Central memory CD8-positive, alpha-beta T cell (primary cell): Measurements from ENCODE around the gene SYPL1.

Experiments used
- ATAC-seq: fragments of 150-1000 bp; cut with Tn5 transposase; replicated peaks from 2 replicates; pipeline ENCODE4 v1.10.0; 2022; ENCODE audit warnings: mild to moderate bottlenecking, moderate FRiP score, moderate number of reproducible peaks; ENCODE audit not compliant: poor library complexity, severe bottlenecking; ENCODE audit errors: extremely low read depth
- DNase-seq, 2 donors: peaks; one replicate each; pipeline ENCODE4 v3.0.0; 2021; ENCODE audit warnings: low spot score in 2 of 2
- H3K27ac Mint-ChIP-seq: one replicate; pipeline ENCODE4 v1.8.0; 2022; ENCODE audit warnings: low read depth, mild to moderate bottlenecking, moderate library complexity, mixed read lengths
- H3K27me3 Mint-ChIP-seq: one replicate; pipeline ENCODE4 v1.8.0; 2022; ENCODE audit warnings: mixed read lengths
- H3K36me3 Mint-ChIP-seq: one replicate; pipeline ENCODE4 v1.8.0; 2022; ENCODE audit warnings: mild to moderate bottlenecking, moderate library complexity, mixed read lengths; ENCODE audit not compliant: insufficient read depth
- H3K4me1 Mint-ChIP-seq: one replicate; pipeline ENCODE4 v1.8.0; 2022; ENCODE audit warnings: mixed read lengths
- H3K4me3 Mint-ChIP-seq: one replicate; pipeline ENCODE4 v1.8.0; 2022; ENCODE audit warnings: mild to moderate bottlenecking, moderate library complexity, mixed read lengths
- H3K9me3 Mint-ChIP-seq: one replicate; pipeline ENCODE4 v1.8.0; 2022; ENCODE audit warnings: mixed read lengths

The SYPL1 gene

GRCh38 chr7:106100863-106101629, 11.1 kb downstream of the SYPL1 start:
- H3K27me3 Mint-ChIP-seq, result no peaks in the 10 kb centered on the region
- no peak for DNase-seq

DNA sequence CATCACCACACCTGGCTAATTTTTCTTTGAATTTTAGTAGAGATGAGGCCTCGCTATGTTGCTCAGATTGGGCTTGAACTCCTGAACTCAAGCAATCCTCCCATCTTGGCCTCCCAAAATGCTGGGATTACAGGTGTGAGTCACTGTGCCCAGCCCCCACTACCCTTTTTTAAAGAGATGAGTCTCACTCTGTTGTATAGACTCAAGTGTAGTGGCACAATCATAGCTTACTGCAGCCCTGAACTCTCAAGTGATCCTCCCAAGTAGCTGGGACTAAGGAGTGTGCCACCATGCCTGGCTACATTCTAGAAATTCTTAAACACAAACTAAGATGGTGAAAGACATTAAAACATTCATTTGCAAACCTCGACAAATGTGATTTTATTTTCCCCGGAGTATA, 12.6 kb downstream of the SYPL1 start:
- ATAC-seq (no peak), DNase-seq (no peak)
- H3K9me3 Mint-ChIP-seq, result no peaks in the 10 kb centered on the region
- peaks cover 36% of the 10 kb centered on the region for H3K4me1 Mint-ChIP-seq
- no peak overlapping the region for H3K27ac Mint-ChIP-seq
- H3K36me3 Mint-ChIP-seq, result peaks cover 13% of the 10 kb centered on the region
- no peaks in the 10 kb centered on the region for H3K27me3 Mint-ChIP-seq
- no peak overlapping the region for H3K4me3 Mint-ChIP-seq

More at GRCh38 chr7:106100863-106101629, 11.1 kb downstream of the SYPL1 start:
- Mint-ChIP-seq H3K4me1 (peaks cover 49% of the 10 kb centered on the region), H3K36me3 (peaks cover 10% of the 10 kb centered on the region), H3K27ac (peak overlapping the region; percentile 0), H3K9me3 (no peaks in the 10 kb centered on the region), H3K4me3 (no peak overlapping the region)
- no peak for ATAC-seq

DNA sequence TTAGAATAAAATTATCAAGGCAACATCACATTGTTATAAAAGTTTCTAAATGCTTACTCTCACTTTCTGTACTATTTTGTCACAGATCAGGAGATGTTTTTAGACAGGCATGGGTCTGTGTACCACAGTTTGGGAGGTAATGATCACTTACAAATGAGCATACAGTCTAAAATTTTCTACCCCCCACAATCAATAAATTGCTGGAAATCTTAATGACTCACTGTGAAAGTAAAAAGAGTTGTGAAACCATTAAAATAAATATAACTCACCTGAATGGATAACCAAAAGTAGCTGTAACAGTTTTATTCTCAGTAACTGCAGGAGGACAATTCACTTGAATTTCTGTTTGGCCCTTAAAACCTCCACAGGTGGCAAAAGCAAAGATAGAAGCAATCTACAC, 13.2 kb downstream of the SYPL1 start:
- Mint-ChIP-seq H3K4me1 (peaks cover 33% of the 10 kb centered on the region), H3K36me3 (peaks cover 13% of the 10 kb centered on the region), H3K27ac (peak overlapping the region; percentile 61), H3K27me3 (no peaks in the 10 kb centered on the region), H3K4me3 (no peak overlapping the region), H3K9me3 (no peaks in the 10 kb centered on the region)
- no peak for DNase-seq
- no peak for ATAC-seq

DNA sequence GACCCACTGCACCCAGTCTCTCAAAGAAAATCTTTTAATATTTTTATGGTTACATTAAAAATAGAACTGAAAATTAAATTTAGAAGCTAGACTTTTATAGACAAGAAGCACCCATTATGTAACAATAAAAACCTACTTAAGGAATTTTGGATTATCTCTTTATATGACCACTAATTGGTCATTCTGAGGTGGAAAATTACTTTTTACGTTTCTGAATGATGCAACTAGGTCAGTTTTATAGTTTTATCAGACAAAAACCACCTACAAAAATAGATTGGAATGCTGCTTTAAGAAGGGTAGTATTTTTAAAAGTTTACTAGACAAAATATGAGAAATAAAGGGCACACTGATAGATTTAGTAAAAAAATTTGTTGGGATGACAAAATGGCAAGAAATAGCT, 16.5 kb downstream of the SYPL1 start:
- Mint-ChIP-seq H3K4me1 (peaks cover 14% of the 10 kb centered on the region), H3K36me3 (peaks cover 21% of the 10 kb centered on the region), H3K4me3 (no peak overlapping the region), H3K27ac (no peak overlapping the region), H3K9me3 (no peaks in the 10 kb centered on the region), H3K27me3 (no peaks in the 10 kb centered on the region)
- DNase-seq, result no peak
- no peak for ATAC-seq

GRCh38 chr7:106094780-106095179, 17.3 kb downstream of the SYPL1 start:
- Mint-ChIP-seq H3K27ac (no peak overlapping the region), H3K36me3 (peaks cover 21% of the 10 kb centered on the region), H3K4me1 (peaks cover 9% of the 10 kb centered on the region), H3K9me3 (no peaks in the 10 kb centered on the region), H3K27me3 (no peaks in the 10 kb centered on the region), H3K4me3 (no peak overlapping the region)
- no peak for DNase-seq
- ATAC-seq, result no peak

GRCh38 chr7:106092204-106092603, 19.9 kb downstream of the SYPL1 start:
- no peaks in the 10 kb centered on the region for H3K9me3 Mint-ChIP-seq

GRCh38 chr7:106089647-106090046, 22.5 kb downstream of the SYPL1 start:
- Mint-ChIP-seq H3K9me3 (no peaks in the 10 kb centered on the region), H3K4me3 (no peak overlapping the region), H3K27ac (no peak overlapping the region), H3K36me3 (peaks cover 16% of the 10 kb centered on the region), H3K27me3 (no peaks in the 10 kb centered on the region), H3K4me1 (peaks cover 6% of the 10 kb centered on the region)
- ATAC-seq (no peak), DNase-seq (no peak)

More at GRCh38 chr7:106092204-106092603, 19.9 kb downstream of the SYPL1 start:
- no peak for DNase-seq
- no peak overlapping the region for H3K27ac Mint-ChIP-seq
- no peak overlapping the region for H3K4me3 Mint-ChIP-seq
- no peaks in the 10 kb centered on the region for H3K4me1 Mint-ChIP-seq
- no peaks in the 10 kb centered on the region for H3K27me3 Mint-ChIP-seq
- ATAC-seq, result no peak
- H3K36me3 Mint-ChIP-seq, result peaks cover 23% of the 10 kb centered on the region

DNA sequence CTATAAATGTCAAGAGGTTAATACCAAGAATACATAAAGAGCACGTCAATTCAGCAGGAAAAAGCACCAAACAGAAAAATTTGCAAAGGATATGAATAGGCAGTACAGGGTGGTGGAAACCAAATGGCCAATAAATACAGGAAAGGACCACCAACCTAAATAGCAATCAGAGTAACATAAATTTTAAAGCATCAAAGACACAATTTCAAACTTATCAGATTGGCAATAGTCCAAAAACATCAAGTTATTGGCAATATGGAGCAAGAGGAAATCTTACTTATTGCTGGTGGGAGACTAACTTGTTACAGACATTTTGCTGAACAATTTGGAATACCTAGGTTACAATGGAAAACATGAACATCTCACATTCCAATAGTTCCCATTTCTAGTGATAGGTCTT, 24.1 kb downstream of the SYPL1 start:
- DNase-seq, result no peak
- ATAC-seq, result no peak
- Mint-ChIP-seq H3K4me3 (no peak overlapping the region), H3K9me3 (no peaks in the 10 kb centered on the region), H3K27ac (no peak overlapping the region), H3K27me3 (no peaks in the 10 kb centered on the region), H3K36me3 (peaks cover 11% of the 10 kb centered on the region), H3K4me1 (peaks cover 12% of the 10 kb centered on the region)

GRCh38 chr7:106086062-106086461, 26.1 kb downstream of the SYPL1 start:
- DNase-seq, result no peak
- H3K4me3 Mint-ChIP-seq, result no peak overlapping the region
- H3K4me1 Mint-ChIP-seq, result peaks cover 12% of the 10 kb centered on the region
- H3K27ac Mint-ChIP-seq, result no peak overlapping the region
- no peaks in the 10 kb centered on the region for H3K9me3 Mint-ChIP-seq
- no peaks in the 10 kb centered on the region for H3K27me3 Mint-ChIP-seq
- H3K36me3 Mint-ChIP-seq, result peaks cover 5% of the 10 kb centered on the region
- no peak for ATAC-seq

- H3K36me3 Mint-ChIP-seq, result peaks cover 5% of the 10 kb centered on the region
- H3K27ac Mint-ChIP-seq, result no peak overlapping the region
- no peaks in the 10 kb centered on the region for H3K9me3 Mint-ChIP-seq
- ATAC-seq, result no peak
- no peak overlapping the region for H3K4me3 Mint-ChIP-seq
- peaks cover 12% of the 10 kb centered on the region for H3K4me1 Mint-ChIP-seq
- H3K27me3 Mint-ChIP-seq, result no peaks in the 10 kb centered on the region
- DNase-seq, result no peak
These were observed 27.1 kb downstream of the SYPL1 start for GRCh38 chr7:106085015-106085414.

DNA sequence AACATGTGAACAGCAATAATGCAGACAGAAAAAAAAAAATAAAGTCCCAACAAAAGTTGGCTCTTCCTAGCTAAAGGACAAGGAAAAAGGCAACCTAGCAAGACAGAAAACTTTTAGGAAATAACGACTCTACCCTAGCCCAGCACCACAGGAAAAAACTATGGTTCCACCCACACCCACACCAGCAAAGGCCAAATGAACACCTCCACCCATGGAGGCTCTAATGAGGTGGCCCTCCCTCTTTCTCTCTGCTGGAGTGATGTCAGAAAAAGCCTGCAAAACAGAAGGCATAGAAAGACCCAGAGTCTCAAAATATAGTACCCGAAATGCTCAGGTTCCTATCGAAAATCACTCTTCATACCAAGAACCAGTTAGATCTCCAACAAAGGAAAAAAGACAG, 28.4 kb downstream of the SYPL1 start:
- DNase-seq (no peak), ATAC-seq (no peak)
- Mint-ChIP-seq H3K4me3 (no peak overlapping the region), H3K27ac (no peak overlapping the region), H3K36me3 (peaks cover 3% of the 10 kb centered on the region), H3K9me3 (no peaks in the 10 kb centered on the region), H3K4me1 (peaks cover 14% of the 10 kb centered on the region), H3K27me3 (no peaks in the 10 kb centered on the region)

GRCh38 chr7:106082087-106082854, 29.8 kb downstream of the SYPL1 start:
- Mint-ChIP-seq H3K4me3 (no peak overlapping the region), H3K9me3 (no peaks in the 10 kb centered on the region), H3K4me1 (peaks cover 21% of the 10 kb centered on the region), H3K27me3 (no peaks in the 10 kb centered on the region), H3K27ac (no peak overlapping the region), H3K36me3 (peaks cover 3% of the 10 kb centered on the region)
- no peak for DNase-seq
- no peak for ATAC-seq
